Neural crest cell (in vitro differentiated cells): Measurements from ENCODE around the gene LEMD3. TPM values are rescaled to one million over a fixed set of nuclear protein-coding genes. Genes with fewer than 3 reads are reported as not detected.

Source experiments
- DNase-seq: peaks from one replicate; pipeline ENCODE4 v3.0.0; 2021; ENCODE audit warnings: low read depth, mixed read lengths, low spot score
- H3K27ac Mint-ChIP-seq: one replicate; pipeline ENCODE4 v1.8.0; 2021; ENCODE audit warnings: mild to moderate bottlenecking, mixed read lengths; ENCODE audit not compliant: unreplicated experiment
- H3K27me3 Mint-ChIP-seq: 2 replicates; pipeline ENCODE4 v1.8.0; 2021; ENCODE audit warnings: low read depth, mild to moderate bottlenecking, mixed read lengths
- H3K36me3 Mint-ChIP-seq: 2 replicates; pipeline ENCODE4 v1.8.0; 2021; ENCODE audit warnings: low read depth, mild to moderate bottlenecking, mixed read lengths
- H3K4me1 Mint-ChIP-seq: 2 replicates; pipeline ENCODE4 v1.8.0; 2021; ENCODE audit warnings: mixed read lengths
- H3K4me3 Mint-ChIP-seq: one replicate; pipeline ENCODE4 v1.8.0; 2021; ENCODE audit warnings: mild to moderate bottlenecking, mixed read lengths
- H3K9me3 Mint-ChIP-seq: 2 replicates; pipeline ENCODE4 v1.8.0; 2021; ENCODE audit warnings: mixed read lengths
- total RNA-seq: library from RNA; stranded (reverse); gene quantifications from 2 replicates; pipeline ENCODE4 v1.2.1, GENCODE V29; 2021
- TF ChIP-seq, protein P1 (sequence below): fragments of 200-600 bp; sonication (generic); conservative IDR thresholded peaks from 2 replicates; pipeline ENCODE4 v1.5.0; 2021; ENCODE audit warnings: antibody characterized with exemption, mild to moderate bottlenecking

LEMD3 gene
- total RNA-seq, 1 donor from 2014 or later = 27.8 TPM

DNA sequence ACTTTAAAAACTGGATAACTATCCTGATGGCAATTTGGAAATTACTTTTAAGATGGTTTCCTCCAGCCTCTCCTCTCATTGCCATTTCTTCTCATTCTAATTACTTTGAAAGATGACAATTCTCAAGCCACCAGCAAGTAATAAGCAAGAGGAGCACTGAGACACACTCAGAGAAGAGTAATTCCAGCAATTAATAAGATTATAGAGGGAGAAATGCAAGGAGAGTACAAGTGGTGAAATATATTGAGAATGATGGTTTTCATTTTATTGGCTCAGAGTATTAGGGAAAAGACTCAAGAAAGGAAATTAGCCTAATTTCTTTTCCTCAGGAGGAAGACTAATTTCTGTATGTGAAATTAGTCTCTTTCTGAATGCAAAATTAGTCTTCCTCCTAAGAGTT, 88.6 kb downstream of the LEMD3 start:
- Mint-ChIP-seq H3K4me1 (no peaks in the 10 kb centered on the region), H3K9me3 (peaks cover 3% of the 10 kb centered on the region), H3K27ac (no peak overlapping the region), H3K36me3 (no peaks in the 10 kb centered on the region), H3K4me3 (no peak overlapping the region), H3K27me3 (no peaks in the 10 kb centered on the region)
- no peak for DNase-seq
- TF ChIP-seq, protein P1, sequence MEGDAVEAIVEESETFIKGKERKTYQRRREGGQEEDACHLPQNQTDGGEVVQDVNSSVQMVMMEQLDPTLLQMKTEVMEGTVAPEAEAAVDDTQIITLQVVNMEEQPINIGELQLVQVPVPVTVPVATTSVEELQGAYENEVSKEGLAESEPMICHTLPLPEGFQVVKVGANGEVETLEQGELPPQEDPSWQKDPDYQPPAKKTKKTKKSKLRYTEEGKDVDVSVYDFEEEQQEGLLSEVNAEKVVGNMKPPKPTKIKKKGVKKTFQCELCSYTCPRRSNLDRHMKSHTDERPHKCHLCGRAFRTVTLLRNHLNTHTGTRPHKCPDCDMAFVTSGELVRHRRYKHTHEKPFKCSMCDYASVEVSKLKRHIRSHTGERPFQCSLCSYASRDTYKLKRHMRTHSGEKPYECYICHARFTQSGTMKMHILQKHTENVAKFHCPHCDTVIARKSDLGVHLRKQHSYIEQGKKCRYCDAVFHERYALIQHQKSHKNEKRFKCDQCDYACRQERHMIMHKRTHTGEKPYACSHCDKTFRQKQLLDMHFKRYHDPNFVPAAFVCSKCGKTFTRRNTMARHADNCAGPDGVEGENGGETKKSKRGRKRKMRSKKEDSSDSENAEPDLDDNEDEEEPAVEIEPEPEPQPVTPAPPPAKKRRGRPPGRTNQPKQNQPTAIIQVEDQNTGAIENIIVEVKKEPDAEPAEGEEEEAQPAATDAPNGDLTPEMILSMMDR = no peak

DNA sequence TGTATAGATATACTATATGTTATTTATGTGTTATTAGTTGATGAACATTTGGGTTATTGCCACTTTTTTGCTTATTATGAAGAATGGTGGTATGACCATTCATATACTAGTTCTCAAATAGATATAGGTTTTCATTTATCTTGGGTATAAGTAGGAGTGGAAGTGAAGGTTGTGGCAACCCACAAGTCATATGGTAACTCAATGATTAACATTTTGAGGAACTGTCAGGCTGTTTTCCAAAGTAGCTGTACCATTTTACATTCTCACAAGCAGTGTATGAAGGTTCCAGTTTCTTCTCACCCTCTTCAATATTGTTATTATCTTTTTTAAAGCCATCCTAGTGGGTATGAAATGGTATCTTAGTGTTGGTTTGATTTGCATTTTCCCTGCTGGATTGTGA, 90.1 kb downstream of the LEMD3 start:
- H3K27me3 Mint-ChIP-seq = no peaks in the 10 kb centered on the region
- peaks cover 3% of the 10 kb centered on the region for H3K9me3 Mint-ChIP-seq
- DNase-seq = no peak
- no peaks in the 10 kb centered on the region for H3K36me3 Mint-ChIP-seq
- no peak overlapping the region for H3K4me3 Mint-ChIP-seq
- no peak overlapping the region for H3K27ac Mint-ChIP-seq
- no peaks in the 10 kb centered on the region for H3K4me1 Mint-ChIP-seq
- TF ChIP-seq, protein P1 = no peak

DNA sequence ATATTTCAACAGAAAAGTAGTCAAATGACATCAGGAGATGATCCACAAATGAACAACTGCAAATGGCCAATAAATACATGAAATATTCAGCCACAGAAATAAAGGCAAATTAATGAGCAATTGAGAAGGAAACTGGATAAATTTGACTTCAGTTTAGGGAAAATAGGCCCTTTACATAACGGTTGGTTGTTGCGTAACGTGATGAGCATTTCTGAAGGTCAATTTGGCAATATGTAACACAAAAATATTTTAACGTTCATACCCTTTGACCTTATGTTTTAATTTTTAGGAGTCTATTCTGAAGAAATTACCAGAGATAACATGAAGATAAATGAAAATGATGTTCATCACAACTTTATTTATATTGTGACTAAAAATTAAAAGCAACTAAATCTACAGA, 94.4 kb downstream of the LEMD3 start:
- TF ChIP-seq, protein P1 = no peak
- Mint-ChIP-seq H3K27me3 (no peaks in the 10 kb centered on the region), H3K27ac (no peak overlapping the region), H3K36me3 (no peaks in the 10 kb centered on the region), H3K9me3 (no peaks in the 10 kb centered on the region), H3K4me3 (no peak overlapping the region), H3K4me1 (no peaks in the 10 kb centered on the region)
- no peak for DNase-seq

DNA sequence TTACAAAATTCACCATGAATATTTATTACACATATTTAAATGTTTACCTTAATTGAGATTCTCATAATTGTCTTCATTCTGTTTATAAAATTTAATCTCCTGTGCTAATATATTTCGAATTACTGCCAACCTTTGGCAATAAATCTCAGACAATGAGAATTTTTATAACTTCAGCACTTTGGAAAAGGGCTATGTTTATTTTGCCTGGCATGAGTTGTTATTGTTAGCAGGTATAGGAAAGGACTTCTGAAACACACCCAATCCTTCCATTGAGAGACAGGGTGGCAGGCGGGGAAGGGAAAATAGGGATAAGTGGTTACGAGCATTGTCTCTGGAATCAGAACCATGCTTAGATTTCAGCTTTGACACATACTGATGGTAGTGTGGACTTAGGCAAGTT, 97.0 kb downstream of the LEMD3 start:
- TF ChIP-seq, protein P1 = no peak
- Mint-ChIP-seq H3K27me3 (no peaks in the 10 kb centered on the region), H3K36me3 (no peaks in the 10 kb centered on the region), H3K27ac (no peak overlapping the region), H3K4me1 (no peaks in the 10 kb centered on the region), H3K4me3 (no peak overlapping the region), H3K9me3 (no peaks in the 10 kb centered on the region)
- DNase-seq = no peak

DNA sequence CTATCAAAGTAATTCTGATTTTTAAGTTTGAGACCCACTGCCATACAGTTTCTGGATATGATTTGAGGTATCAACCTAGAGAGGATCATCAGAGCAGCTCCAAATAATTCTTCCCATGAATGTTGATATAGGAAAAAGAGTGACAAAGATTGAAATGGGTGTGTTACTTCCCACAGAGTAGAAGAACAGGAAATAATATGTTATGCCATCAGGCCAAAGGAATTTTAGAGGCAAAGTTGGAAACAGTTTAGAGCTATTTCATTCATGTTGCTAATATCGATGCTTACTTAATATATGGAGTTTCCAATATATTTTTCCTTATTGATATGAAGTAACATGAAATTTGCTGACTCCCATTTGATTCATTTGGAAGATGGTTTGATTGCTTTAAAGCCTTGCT, 100.2 kb downstream of the LEMD3 start:
- Mint-ChIP-seq H3K36me3 (no peaks in the 10 kb centered on the region), H3K9me3 (no peaks in the 10 kb centered on the region), H3K27me3 (no peaks in the 10 kb centered on the region), H3K27ac (no peak overlapping the region), H3K4me3 (no peak overlapping the region), H3K4me1 (no peaks in the 10 kb centered on the region)
- no peak for DNase-seq
- TF ChIP-seq, protein P1 = no peak
